Right renal pelvis (tissue), 4 donors: ENCODE measurements around the gene MINDY4. TPM values are rescaled to one million over a fixed set of nuclear protein-coding genes. Genes with fewer than 3 reads are reported as not detected.
"Not testable (repeated sequence)": the region's sequence is repeated elsewhere in the genome, so short reads cannot be mapped to it uniquely, and the experiment has no call there.

Experiments used
- DNase-seq, 4 donors: peaks; one replicate each; pipeline ENCODE4 v3.0.0-alpha.2; 2013; ENCODE audit warnings: low read depth in 4 of 4, low spot score in 3 of 4, missing footprints in 1 of 4
- polyA plus RNA-seq, 4 donors: library from polyadenylated mRNA; unstranded; fragments of 120-200 nt; gene quantifications; one replicate each; pipeline ENCODE4 v1.2.1, GENCODE V29; 2013; ENCODE audit not compliant: insufficient read length in 4 of 4

Gene MINDY4
- polyA plus RNA-seq, 4 donors = 10.8 to 12.2 (median 11.1) TPM

DNA sequence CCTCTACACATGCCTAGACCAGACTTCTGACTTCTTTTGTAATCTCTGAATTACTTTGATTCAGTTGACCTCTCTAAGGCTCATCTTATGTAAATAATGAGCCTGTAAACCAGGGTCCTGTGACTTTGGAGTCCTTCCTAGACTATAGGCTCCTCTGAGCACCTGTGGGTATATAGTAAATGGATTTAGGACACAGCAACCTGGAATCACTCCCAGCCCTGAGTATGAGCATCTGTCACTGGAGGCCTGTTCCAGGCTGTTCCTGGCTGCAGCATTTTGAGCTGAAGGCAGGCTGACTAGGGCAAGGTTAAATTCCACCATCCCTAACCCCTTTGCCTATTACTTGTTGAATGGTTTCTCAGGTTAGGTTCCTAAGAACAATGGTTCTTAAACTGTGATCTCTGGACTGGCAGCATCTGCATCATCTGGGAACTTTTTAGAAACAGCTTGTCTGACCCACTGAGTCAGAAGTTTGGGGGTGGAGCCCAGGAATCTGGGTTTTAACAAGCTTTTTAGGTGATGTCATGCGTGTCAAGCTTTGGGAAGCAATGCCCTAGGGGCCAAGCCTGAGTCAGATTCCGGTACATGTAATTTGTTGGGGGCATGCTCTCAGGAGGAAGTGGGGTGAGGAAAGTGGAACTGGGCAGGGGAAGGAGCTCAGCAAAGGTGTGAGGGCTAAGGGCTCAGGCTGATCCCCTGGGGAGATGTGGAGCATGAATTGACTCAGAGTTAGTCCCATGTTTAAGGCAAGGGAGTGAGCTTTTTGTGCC, 28.2 kb downstream of the MINDY4 start:
- DNase-seq = no peak

GRCh38 chr7:30799976-30800661, 28.9 kb downstream of the MINDY4 start:
- DNase-seq = no peak

DNA sequence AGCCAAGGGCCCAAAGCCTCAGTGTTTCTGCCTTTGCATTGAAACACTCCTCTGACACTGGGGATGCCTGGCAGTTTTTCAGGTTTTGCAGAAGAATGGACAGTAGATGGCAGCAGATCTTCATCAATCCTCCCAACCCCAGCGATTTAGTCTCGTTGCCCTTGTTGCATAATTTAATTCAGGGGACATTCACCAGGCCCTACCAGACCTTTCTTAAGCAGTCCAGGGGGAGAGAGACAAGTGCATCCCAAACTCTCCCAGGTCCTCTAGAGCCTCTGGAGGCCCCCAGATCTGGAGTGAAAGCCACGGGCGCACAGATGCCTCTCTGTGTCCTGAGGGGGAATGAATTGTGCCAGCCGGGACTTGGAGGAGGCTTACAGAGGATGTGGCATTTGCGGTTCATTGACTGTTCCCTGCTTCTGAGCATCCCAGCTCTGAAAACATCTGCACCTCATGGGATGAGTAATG, 29.6 kb downstream of the MINDY4 start:
- DNase-seq = peak; percentile 55 to 77 (median 62)

DNA sequence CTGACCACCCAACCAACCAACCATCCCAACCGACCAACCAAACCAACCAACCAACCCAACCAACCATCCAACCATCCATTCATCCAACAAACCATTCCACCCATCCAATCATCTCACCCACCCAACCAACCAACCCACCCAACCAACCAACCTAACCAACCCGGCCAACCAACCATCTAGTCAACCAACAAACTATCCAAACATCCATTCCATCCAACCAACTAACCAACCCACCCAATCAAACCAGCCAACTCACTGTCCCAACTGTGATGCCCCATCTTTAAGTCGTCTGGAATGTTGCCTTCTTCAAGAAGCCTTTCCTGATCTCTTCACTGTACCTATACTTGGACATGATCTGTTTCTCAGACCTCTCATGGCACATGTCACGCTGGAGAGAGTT, 31.6 kb downstream of the MINDY4 start:
- no peak for DNase-seq

DNA sequence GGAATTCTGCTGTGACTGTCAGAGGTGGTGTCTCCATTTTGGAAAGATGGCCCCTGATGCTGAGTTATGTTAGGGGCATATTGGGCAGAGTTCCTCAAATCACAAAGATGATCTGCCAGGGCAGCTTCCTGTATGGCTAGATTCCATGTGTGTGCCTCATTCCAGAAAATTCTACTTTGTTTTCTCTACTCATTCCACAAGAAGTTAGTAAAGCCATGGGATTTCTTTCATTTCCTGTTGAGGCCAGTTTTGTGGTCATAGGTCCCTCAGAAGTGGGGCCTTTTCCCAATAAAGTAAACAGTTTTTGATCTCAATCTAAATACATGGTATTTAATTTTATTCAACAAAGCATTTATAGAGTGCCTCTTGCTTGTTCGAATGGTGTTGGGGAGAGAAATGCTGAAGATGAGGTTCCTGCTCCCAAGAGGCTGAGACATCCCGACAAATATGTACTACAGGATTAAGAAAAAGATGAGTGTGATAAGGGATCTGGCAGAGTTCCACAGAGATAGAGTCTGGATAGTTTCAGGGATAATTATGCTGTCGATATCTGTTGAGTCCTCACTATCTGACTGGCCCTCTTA, 33.0 kb downstream of the MINDY4 start:
- no peak for DNase-seq

GRCh38 chr7:30805081-30805691, 34.0 kb downstream of the MINDY4 start:
- DNase-seq = no peak

GRCh38 chr7:30805931-30806330, 34.7 kb downstream of the MINDY4 start:
- no peak for DNase-seq

GRCh38 chr7:30807477-30807876, 36.3 kb downstream of the MINDY4 start:
- DNase-seq = not testable (repeated sequence)

DNA sequence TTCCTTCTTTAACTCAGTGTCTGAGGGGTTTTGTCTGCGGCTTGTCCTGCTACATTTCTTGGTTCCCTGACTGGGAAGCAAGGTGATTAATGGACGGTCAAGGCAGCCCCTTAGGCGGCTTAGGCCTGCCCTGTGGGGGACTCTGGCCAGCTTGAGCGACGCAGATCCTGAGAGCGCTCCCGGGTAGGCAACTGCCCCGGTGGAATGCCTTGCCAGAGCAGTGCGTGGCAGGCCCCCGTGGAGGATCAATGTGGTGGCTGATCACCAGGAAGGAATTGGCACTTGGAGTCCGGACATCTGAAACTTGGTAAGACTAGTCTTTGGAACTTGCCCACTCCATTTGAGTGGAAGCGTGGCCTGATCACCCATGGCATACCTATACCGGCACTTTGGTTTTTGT, 36.7 kb downstream of the MINDY4 start:
- not testable (repeated sequence) for DNase-seq

- no peak for DNase-seq
These were observed 39.8 kb downstream of the MINDY4 start for GRCh38 chr7:30810986-30811385.

DNA sequence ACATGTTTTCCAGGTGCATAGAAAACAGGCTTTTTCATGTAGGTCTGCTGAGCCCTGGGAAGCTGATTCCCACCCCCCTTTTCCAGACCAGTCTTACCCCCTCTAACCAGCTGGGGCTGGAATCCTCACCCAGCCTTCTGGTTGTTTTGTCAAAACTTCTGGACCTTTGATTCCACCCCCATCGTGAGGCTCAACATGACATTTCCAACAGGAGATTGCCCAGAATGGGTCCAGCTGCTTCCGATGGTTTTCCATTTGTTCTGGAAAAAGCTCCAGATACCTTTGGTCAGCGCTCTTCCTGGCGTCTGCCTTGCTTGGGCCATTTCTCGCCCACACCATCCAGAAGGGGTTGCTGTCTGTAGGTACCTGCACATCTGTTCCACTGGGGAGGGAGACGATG, 41.5 kb downstream of the MINDY4 start:
- DNase-seq = no peak

DNA sequence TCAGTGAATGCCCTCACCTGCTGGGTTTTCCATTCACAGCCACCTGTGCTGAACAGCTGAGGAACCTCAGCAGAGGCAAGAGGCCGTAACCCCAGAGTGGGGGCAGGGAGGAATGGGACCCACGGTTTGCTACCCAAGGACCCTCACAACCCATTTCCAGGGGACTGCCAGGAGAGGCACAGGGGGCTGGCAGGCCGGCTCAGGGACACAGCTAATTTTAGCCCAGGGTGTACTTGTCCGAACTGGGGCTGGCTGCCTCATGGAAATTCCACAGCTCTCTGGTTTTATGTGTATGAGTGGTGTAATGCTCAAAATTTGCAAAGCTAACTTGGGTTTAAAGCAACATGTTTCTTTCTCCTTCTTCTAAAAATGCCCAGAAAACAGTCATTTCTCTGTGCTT, 42.2 kb downstream of the MINDY4 start:
- no peak for DNase-seq

DNA sequence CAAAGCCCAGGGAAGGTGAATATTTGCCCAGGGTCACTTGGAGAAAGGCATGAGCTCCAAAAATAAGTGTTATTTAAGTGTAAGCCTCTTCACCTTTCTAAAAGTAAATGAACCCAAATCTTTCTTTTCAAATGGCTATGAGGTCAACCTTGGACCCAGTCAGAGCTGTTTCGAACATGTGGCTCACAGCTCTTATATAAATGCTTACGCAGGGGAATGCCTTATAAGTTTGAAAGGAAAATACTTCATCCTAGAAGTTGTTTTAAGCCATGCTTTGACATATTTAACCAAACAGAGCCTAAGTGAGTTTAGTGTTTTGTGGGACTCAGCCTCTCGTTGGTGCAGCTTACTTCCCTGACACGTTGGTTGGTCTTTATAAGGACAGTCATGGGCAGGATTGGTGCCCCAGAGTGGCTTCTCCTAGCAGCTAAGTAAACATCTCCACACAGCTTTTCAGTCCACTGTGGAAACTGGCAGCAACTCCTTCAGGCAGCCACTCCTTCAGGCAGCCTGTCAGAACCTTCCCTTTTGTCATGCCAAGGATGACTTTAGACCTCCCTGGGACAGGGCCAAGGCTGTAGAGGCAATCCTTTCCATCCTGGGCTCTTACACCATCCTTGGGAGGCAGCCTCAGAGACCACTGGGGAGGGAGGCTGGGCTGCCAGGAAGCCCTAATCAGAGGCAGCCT, 43.6 kb downstream of the MINDY4 start:
- DNase-seq = no peak

- DNase-seq = no peak
These were observed 44.2 kb downstream of the MINDY4 start for GRCh38 chr7:30815388-30815854.

DNA sequence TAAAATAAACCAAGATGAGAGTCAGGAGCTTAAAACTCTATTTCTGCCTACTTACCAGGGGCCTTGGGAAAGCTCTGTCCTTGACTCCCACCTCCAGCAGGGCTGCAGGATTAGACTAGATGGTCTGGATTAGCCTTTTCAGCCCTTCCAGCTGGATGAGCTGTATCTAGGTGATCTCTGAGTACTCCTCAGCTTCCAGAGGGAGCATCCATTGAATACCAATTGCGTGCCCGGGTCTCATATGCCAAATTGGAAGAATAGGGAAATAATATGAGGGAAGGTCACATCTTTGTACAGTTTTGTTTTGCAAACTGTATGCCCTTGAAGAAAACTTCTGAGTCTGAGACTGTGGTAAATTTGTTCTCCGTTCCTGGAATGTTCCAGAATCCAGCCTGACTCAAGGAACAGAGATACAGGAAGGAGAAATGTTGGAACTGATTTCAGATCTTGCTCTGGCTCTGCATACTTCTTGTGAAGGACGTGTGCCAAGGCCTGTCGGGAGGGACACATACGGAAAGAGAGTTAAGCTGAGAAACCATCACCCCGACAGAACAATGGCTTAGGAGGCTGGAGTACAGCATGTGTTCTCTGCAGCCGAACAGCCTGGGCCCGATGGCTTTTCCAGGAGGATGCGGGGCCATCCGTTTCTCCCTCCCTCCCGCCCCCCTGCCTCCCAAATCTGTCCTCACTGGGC, 44.9 kb downstream of the MINDY4 start:
- no peak for DNase-seq

- no peak for DNase-seq
These were observed 45.6 kb downstream of the MINDY4 start for GRCh38 chr7:30816645-30817370.

DNA sequence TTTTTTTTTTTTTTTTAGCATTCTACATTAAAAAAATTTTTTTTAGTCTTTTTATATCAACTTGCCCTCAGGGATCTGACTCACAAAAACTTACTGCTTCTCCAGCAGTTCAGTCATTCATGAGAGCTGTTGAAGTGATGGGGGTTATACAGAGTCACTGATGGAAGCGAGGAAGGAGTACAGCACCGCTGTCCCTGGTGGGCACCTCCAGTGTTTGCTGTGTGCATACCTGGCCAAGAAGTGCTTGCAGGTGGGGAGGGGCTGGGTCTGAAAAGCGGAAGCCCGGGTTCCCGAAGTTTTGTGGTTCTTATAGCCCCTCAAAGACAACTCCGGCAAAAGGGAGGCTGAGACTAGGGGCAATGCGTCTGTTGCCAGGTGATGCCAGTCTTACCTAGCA, 46.2 kb downstream of the MINDY4 start:
- DNase-seq = no peak

DNA sequence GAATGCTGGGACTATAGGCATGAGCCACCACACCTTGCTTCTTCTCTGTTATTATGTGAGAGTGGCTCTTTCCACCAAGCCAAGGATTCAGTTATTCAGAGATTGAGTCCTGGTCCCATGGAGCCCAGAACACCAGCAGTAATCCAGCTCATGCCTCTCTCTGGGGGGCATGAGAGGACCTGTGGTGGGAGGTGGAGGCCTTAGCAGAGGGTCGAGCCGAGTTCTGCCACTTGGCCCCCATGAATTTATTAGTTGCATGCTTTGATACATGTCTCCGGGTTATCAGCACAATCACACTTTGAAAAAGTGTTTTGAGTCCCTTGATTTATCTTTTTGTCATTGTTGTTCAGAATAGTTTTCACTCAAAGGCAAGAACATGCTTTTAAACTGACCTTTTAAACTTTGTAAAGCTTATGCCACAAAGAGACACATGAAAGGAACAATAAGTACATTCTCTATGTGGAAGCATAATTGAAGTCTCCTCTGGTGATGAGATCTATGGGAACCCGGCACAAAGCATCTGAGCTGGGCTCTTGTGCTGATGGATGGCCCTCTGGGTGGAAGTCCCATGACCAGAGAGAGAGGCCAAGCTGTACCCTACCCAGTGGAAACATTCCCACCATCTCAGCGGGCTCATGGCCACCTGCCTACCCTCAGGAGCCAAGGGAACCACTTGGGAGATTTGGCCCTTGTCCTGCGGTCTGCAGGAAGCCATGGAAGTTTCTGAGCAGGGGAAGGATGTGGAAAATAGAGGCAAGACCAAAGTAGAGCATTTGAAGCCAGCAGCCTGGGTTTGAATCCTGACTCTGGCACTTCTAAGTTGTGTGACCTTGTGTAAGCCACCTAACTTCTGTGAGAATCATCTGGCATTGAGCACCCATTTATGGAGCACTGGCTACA, 53.9 kb downstream of the MINDY4 start:
- no peak for DNase-seq
